ENCODE results near the gene SLAIN1.
A peak's percentile ranks its signal among the peaks of the same experiment; 100 is the strongest.

SLAIN1 gene

GRCh38 chr13:77715233-77715891 is 17.9 kb downstream of the SLAIN1 start:
- DNase-seq = no peak

- DNase-seq = no peak
These were observed 19.2 kb downstream of the SLAIN1 start for GRCh38 chr13:77716692-77717091.

- no peak for DNase-seq
These were observed 20.0 kb downstream of the SLAIN1 start for GRCh38 chr13:77717508-77717907.

GRCh38 chr13:77719128-77719527 is 21.6 kb downstream of the SLAIN1 start:
- no peak for DNase-seq

- no peak for DNase-seq
These were observed 23.5 kb downstream of the SLAIN1 start for GRCh38 chr13:77720988-77721387.

GRCh38 chr13:77724092-77724491 is 26.6 kb downstream of the SLAIN1 start:
- DNase-seq = no peak

GRCh38 chr13:77725071-77725470 is 27.6 kb downstream of the SLAIN1 start:
- no peak for DNase-seq

GRCh38 chr13:77728265-77729125 is 31.0 kb downstream of the SLAIN1 start:
- no peak for DNase-seq

GRCh38 chr13:77729502-77730221 is 32.2 kb downstream of the SLAIN1 start:
- DNase-seq = no peak

- no peak for DNase-seq
These were observed 33.1 kb downstream of the SLAIN1 start for GRCh38 chr13:77730572-77730971.

- no peak for DNase-seq
These were observed 34.8 kb downstream of the SLAIN1 start for GRCh38 chr13:77732287-77732686.

- DNase-seq = no peak
These were observed 36.2 kb downstream of the SLAIN1 start for GRCh38 chr13:77733674-77734073.

GRCh38 chr13:77737583-77738200 is 40.2 kb downstream of the SLAIN1 start:
- no peak for DNase-seq

- no peak for DNase-seq
These were observed 42.7 kb downstream of the SLAIN1 start for GRCh38 chr13:77740097-77740735.

- no peak for DNase-seq
These were observed 43.6 kb downstream of the SLAIN1 start for GRCh38 chr13:77740931-77741596.

GRCh38 chr13:77741597-77741972 is 44.1 kb downstream of the SLAIN1 start:
- no peak for DNase-seq

GRCh38 chr13:77742801-77743200 is 45.3 kb downstream of the SLAIN1 start:
- no peak for DNase-seq

- no peak for DNase-seq
These were observed 48.3 kb downstream of the SLAIN1 start for GRCh38 chr13:77745784-77746183.

- no peak for DNase-seq
These were observed 51.9 kb downstream of the SLAIN1 start for GRCh38 chr13:77749344-77749880.

GRCh38 chr13:77751513-77752456 is 54.3 kb downstream of the SLAIN1 start:
- DNase-seq = peak; percentile 26 to 54
